Measurements from ENCODE around the gene TRMO.

DNA sequence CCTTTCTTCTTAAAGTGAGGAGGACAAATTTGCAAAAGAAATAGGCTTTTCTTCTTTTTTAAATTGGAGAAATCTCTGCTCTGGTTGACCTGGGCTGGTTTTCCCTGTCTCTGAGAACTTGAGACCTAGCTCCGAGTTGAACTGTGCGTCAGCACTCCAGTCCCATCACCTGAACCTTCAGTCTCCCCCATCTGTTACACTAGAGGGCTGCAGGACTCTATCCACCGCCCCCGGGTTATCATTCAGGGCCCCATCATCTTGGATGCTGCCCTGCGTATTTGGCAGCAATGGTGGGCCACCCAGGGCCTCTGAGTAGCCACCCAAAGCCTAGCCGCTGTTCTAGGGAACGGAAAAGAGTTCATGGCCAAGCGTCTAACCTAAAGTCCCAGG lies 66.8 kb downstream of the TRMO start:
- TF ChIP-seq CTCF (IDR thresholded peaks at IDR 0.05; ENCODE audit: low read length) (no peak), EZH2 (optimal IDR thresholded peaks at IDR 0.05; ENCODE audit: low read depth, low read length) (no peak), EZH2phosphoT487 (IDR thresholded peaks at IDR 0.05; ENCODE audit: low read length) (no peak)

Data from MM.1S (cell line).